GM12891 (cell line): ENCODE results near the gene SND1.

ENCODE experiments used
- PAX5 ChIP-seq: IDR thresholded peaks from 2 replicates; pipeline ENCODE4 v1.6.1; 2011; ENCODE audit warnings: low read length, moderate library complexity, mild to moderate bottlenecking; ENCODE audit not compliant: insufficient read depth, severe bottlenecking
- POLR2A ChIP-seq: IDR thresholded peaks from 2 replicates; pipeline ENCODE4 v1.6.1; 2011; ENCODE audit warnings: low read depth, low read length, control low read depth
- POLR2AphosphoS5 ChIP-seq: IDR thresholded peaks from 2 replicates; pipeline ENCODE4 v1.6.1; 2011; ENCODE audit warnings: low read depth, low read length, control low read depth
- POU2F2 ChIP-seq: IDR thresholded peaks from 2 replicates; pipeline ENCODE4 v1.6.1; 2011; ENCODE audit warnings: low read depth, mild to moderate bottlenecking, control low read depth, low read length, moderate library complexity
- SPI1 ChIP-seq: IDR thresholded peaks from 2 replicates; pipeline ENCODE4 v1.6.1; 2011; ENCODE audit warnings: low read depth, low read length, control low read depth
- TAF1 ChIP-seq: IDR thresholded peaks from 2 replicates; pipeline ENCODE4 v1.6.1; 2011; ENCODE audit warnings: low read depth, low read length, control low read depth

GRCh38 chr7:127847641-127848040, 195.6 kb downstream of the SND1 start:
- TF ChIP-seq POLR2A, result no peak
- TF ChIP-seq PAX5, result no peak
- no peak for TF ChIP-seq TAF1
- TF ChIP-seq POLR2AphosphoS5, result no peak
- TF ChIP-seq POU2F2, result no peak
- no peak for TF ChIP-seq SPI1
